ENCODE data around the gene EZR.

Gene EZR

GRCh38 chr6:158772851-158773371, 46.3 kb downstream of the EZR start:
- no peak for DNase-seq

- DNase-seq: no peak
Observed at GRCh38 chr6:158772172-158772571, 47.0 kb downstream of the EZR start.

- DNase-seq: no peak
Observed at GRCh38 chr6:158771399-158772152, 47.6 kb downstream of the EZR start.

DNA sequence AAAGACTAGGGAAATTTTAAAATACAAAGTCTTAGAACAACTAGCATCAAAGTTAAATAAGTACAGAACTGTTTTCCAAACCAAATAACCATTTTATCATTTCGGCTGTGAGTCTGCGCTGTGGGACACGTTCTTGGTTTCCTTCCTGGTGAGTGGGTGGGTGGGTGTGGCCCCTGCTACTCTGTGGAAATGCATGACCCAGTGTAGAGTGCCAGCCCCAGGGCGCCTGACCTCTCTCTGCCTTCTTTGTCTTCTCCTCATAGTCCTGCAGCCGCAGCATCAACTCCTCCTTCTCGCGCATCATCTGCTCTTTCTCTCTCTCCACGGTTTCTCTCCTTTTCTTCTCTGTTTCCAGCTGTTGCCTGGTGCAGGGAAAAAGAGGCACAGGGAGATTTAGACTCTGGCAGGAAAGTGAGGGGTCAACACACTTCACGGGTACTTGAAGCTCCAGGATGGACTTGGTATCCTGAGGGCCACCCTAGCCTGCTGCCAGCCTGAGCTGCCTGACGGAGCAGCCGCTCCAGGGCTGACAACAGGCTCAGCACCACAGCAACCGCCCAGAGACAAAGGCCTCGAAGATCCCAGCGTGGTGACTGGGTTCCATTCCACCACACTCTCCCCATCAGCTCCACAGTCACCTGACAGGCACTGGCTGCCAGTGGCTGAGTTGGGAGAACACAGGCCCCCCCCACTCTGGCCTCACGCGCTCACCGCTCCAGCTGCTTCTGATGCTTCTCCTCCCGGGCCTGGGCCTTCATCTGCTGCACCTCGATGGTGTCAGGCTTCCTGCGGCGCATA, 48.4 kb downstream of the EZR start:
- no peak for DNase-seq

DNA sequence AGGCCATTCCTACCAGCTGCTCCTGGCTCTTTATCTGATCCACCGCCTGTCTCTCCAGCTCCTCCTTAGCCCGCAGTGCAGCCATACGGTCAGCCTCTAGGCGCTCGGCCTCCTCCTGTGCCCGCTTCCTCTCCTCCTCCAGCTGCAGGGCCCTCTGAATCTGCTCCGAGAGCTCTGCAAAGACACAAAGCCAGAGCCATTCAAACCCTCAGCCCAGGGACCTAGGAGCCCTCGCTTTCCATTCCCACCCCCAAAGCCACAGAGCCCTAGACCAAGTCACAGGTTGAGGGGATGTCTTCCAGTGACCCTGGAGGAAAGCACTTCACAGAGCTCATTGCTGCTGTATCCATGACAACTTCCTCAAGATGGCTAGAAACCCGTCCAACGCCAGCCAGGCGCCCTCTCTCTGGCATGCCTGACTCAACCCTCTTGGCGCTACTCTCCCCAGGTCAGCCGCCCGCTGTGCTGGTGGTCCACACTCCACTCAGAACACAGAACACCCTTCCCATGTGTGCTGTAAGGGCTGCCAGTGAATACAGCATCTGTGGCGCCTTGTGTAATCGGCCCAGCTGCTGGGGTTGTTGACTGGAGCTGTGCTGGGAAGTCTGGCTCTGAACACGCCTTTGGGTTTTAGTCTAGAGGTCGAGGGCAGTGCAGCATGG, 49.3 kb downstream of the EZR start:
- no peak for DNase-seq

GRCh38 chr6:158769234-158769770, 49.9 kb downstream of the EZR start:
- DNase-seq: no peak

DNA sequence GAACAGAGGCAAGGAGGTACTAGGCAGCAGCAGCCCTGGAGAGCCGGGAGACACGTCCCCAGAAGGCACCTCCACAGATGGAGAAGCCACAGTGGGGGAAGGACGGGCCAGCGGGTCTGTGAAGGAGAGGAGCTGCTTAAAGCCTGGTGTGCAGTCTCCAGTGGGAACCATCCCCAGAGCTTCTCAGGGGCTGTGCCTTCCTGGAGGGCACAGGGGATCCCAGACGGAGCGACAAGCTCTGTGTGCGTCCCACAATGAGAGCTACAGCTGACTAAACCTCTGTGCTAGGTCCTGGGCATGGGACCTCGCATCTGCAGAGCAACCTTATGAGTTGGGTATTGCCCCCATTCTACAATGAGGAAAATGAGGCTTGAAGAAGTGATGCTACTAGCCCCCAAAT, 50.7 kb downstream of the EZR start:
- no peak for DNase-seq

GRCh38 chr6:158767709-158768108, 51.5 kb downstream of the EZR start:
- no peak for DNase-seq

DNA sequence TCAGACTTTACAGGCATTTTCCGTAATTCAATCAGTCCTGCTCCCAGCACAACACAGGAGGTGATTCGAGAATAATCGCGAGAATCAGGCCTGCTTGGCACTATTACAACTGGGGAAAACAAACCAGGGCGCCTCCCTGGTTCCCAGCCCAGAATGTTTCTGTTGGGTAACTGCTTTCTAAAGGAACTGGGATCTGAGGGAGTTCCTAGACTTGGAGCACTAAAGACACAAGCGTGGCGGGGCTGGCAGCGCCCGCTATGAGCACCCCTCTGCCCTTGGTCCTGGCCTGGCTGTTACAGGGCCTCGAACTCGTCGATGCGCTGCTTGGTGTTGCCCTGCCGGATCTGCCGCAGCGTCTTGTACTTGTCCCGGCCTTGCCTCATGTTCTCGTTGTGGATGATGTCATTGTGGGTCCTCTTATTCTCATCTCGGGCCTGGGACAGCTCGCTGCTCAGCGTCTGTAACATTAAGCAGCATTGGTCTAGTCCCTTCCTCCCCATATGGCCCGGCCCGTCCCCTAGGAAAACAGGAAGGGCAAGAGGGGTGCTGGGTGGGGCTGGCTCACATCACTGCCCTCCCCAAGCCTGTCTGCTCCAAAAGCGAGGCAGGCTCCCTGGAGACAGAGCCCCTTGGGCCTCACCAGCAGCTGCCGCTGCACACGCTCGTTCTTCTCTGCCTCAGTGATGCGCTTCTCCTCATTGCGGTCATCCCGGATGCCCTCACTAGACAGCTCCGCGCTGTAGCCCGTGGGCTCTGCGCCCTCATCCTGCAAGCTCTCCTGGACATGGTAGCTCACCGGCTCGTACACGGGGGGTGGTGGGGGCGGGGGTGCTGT, 52.3 kb downstream of the EZR start:
- no peak for DNase-seq

DNA sequence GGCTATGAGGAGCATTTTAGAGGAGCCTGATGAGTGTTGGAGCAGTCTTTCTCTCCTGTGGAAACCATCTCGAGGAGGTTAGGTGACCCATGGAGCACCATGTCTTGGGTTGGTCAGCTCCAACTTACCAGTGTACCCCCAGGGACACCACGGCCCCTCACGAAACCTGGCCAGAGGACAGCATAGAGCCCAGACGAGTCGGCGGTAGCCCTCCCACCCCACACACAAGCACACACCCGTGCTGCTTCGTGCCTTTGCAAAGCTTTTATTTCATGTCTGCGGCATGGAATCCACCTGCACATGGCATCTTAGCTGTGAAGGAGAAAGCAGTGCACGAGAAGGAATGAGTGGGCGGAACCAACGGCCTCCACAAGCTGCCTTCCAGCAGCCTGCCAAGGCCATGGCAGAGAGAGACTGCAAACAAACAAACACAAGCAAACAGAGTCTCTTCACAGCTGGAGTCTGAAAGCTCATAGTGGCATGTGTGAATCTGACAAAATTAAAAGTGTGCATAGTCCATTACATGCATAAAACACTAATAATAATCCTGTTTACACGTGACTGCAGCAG, 53.6 kb downstream of the EZR start:
- DNase-seq: no peak

DNA sequence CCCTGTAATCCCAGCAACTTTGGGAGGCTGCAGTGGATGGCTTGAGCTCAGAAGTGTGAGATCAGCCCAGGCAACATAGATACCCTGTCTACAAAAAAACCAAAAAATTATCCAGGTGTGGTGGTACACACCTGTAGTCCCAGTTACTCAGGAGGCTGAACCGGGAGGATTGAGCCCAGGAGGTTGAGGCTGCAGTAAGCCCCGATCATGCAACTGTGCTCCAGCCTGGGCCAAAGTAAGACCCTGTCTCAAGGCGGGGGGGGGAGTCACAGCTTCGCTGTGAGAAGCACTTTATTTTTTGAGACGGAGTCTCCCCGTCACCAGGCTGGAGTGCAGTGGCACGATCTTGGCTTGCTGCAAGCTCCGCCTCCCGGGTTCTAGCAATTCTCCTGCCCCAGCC, 54.2 kb downstream of the EZR start:
- no peak for DNase-seq

GRCh38 chr6:158764183-158764849, 54.9 kb downstream of the EZR start:
- no peak for DNase-seq

- no peak for DNase-seq
Observed at GRCh38 chr6:158763434-158764182, 55.6 kb downstream of the EZR start.

GRCh38 chr6:158762787-158763433, 56.3 kb downstream of the EZR start:
- DNase-seq: no peak

DNA sequence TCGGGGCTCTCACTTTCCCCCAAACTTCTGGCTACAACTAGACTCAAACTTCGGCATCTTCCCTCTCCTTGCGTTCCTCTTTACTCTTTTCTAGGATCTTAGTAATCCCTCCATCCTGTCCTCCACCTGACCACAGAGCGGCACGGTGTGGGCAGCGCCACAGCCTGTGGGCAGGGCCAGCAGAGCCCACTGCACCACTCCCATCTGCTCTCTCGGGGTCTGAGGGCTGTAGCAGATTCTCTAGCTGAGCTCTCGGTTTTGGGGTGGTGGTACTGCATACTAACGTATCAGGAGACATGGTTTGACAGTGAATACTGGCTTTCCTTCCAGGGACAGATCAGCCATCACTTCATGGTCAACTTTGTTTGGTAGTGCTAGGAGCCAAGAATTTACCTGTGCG, 57.4 kb downstream of the EZR start:
- no peak for DNase-seq

GRCh38 chr6:158760618-158761250, 58.4 kb downstream of the EZR start:
- no peak for DNase-seq

GRCh38 chr6:158759966-158760617, 59.1 kb downstream of the EZR start:
- no peak for DNase-seq

GRCh38 chr6:158758941-158759479, 60.2 kb downstream of the EZR start:
- peak; percentile 30 for DNase-seq

GRCh38 chr6:158758451-158758860, 60.7 kb downstream of the EZR start:
- DNase-seq: no peak
